ENCODE measurements around the gene SMPDL3B.

The SMPDL3B gene

DNA sequence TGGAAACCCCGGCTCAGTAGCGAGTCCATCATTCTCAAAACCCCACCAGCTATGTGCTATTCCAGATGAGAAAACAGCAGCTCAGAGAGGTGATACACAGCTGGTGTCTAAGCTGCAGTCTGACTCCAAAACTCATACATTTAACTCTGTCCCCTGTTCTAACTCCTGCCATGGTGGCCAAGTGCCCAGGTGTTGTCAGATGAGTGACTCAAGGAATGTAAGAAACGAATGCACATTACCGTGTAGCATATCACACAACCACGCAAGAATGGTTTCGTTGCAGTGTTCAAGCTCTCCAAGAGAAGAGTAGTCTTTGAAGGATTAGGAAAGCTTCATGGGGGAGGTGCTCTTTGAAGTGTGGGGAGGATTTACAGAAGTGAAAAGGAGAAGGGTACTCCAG, 20.3 kb downstream of the SMPDL3B start:
- Histone ChIP-seq H3K27ac (ENCODE audit: low read depth, low read length, poor library complexity, severe bottlenecking) (no peak overlapping the region), H3K4me2 (ENCODE audit: low read length) (no peak overlapping the region), H3K36me3 (ENCODE audit: insufficient read depth, low read length) (no peaks in the 10 kb centered on the region), H3K9me3 (ENCODE audit: low read length) (no peaks in the 10 kb centered on the region), H2AFZ (ENCODE audit: low read length) (no peak overlapping the region), H3K27me3 (ENCODE audit: insufficient read depth, low read length) (no peaks in the 10 kb centered on the region), H3F3A (ENCODE audit: insufficient read depth, low read length) (no peaks in the 10 kb centered on the region), H3K9ac (ENCODE audit: low read length) (no peak overlapping the region), H3K79me2 (ENCODE audit: insufficient read depth, low read length) (no peaks in the 10 kb centered on the region), H4K20me1 (ENCODE audit: insufficient read depth, low read length) (no peaks in the 10 kb centered on the region), H3K4me3 (ENCODE audit: low read depth, low read length, poor library complexity, severe bottlenecking) (no peak overlapping the region), H3K4me1 (ENCODE audit: insufficient read depth, low read length, severe bottlenecking) (peaks cover 8% of the 10 kb centered on the region), H3K9me2 (ENCODE audit: low read depth, low read length) (no peaks in the 10 kb centered on the region)
- TF ChIP-seq, protein P1, sequence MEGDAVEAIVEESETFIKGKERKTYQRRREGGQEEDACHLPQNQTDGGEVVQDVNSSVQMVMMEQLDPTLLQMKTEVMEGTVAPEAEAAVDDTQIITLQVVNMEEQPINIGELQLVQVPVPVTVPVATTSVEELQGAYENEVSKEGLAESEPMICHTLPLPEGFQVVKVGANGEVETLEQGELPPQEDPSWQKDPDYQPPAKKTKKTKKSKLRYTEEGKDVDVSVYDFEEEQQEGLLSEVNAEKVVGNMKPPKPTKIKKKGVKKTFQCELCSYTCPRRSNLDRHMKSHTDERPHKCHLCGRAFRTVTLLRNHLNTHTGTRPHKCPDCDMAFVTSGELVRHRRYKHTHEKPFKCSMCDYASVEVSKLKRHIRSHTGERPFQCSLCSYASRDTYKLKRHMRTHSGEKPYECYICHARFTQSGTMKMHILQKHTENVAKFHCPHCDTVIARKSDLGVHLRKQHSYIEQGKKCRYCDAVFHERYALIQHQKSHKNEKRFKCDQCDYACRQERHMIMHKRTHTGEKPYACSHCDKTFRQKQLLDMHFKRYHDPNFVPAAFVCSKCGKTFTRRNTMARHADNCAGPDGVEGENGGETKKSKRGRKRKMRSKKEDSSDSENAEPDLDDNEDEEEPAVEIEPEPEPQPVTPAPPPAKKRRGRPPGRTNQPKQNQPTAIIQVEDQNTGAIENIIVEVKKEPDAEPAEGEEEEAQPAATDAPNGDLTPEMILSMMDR (IDR thresholded peaks at IDR 0.05; ENCODE audit: low read length): no peak
- TF ChIP-seq EZH2 (IDR thresholded peaks at IDR 0.05; ENCODE audit: borderline replicate concordance, low read length): no peak

DNA sequence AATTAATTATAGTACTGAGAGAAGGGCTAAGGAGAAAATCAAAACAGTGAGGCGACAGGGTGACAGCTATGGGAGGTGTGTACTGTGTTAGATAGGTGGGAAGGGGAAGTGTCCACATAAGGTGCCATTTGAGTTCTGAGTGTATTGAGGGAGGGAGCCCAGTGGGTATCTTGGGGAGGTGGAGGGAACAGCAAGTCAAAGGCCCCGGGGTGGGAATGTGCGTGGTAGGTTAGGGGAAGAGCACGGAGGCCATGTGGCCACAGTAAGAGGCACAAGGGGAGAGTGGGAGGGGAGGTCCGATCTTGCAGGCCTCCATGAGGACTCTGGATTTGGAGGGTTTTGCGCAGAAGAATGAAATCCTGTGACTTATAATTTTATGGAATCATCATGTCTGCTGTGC, 22.0 kb downstream of the SMPDL3B start:
- no peak overlapping the region for H3K27ac ChIP-seq (ENCODE audit: low read depth, low read length, poor library complexity, severe bottlenecking)
- no peak overlapping the region for H3K4me2 ChIP-seq (ENCODE audit: low read length)
- no peaks in the 10 kb centered on the region for H3F3A ChIP-seq (ENCODE audit: insufficient read depth, low read length)
- no peaks in the 10 kb centered on the region for H3K36me3 ChIP-seq (ENCODE audit: insufficient read depth, low read length)
- TF ChIP-seq, protein P1 (IDR thresholded peaks at IDR 0.05; ENCODE audit: low read length): no peak
- no peak for TF ChIP-seq EZH2 (IDR thresholded peaks at IDR 0.05; ENCODE audit: borderline replicate concordance, low read length)
- no peaks in the 10 kb centered on the region for H4K20me1 ChIP-seq (ENCODE audit: insufficient read depth, low read length)
- no peaks in the 10 kb centered on the region for H3K9me3 ChIP-seq (ENCODE audit: low read length)
- no peaks in the 10 kb centered on the region for H3K79me2 ChIP-seq (ENCODE audit: insufficient read depth, low read length)
- peaks cover 20% of the 10 kb centered on the region for H3K4me1 ChIP-seq (ENCODE audit: insufficient read depth, low read length, severe bottlenecking)
- no peak overlapping the region for H3K9ac ChIP-seq (ENCODE audit: low read length)
- H3K27me3 ChIP-seq (ENCODE audit: insufficient read depth, low read length): no peaks in the 10 kb centered on the region
- H3K9me2 ChIP-seq (ENCODE audit: low read depth, low read length): no peaks in the 10 kb centered on the region
- H3K4me3 ChIP-seq (ENCODE audit: low read depth, low read length, poor library complexity, severe bottlenecking): no peak overlapping the region
- no peak overlapping the region for H2AFZ ChIP-seq (ENCODE audit: low read length)

DNA sequence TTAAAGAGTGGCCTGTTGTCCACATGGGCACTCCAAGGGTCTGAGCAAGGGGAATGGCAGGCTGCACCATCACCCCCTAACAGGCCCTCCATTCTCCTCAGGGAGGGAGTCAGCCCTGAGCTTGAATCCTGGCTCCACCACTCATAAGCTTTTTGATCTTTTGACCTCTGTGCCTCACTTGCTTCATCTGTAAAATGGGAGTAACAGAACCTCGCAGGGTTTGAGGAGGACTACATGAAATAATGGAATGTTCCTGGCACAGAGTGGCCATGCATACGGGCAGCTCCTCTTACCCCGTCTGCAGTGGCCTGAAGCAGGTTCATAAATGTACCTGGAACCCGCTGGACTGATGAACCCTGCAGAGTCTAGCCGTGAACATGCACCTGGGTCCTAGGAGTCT, 22.9 kb downstream of the SMPDL3B start:
- Histone ChIP-seq H3K27ac (ENCODE audit: low read depth, low read length, poor library complexity, severe bottlenecking) (no peak overlapping the region), H3K9me2 (ENCODE audit: low read depth, low read length) (no peaks in the 10 kb centered on the region), H3K4me3 (ENCODE audit: low read depth, low read length, poor library complexity, severe bottlenecking) (no peak overlapping the region), H3K27me3 (ENCODE audit: insufficient read depth, low read length) (no peaks in the 10 kb centered on the region), H3K9ac (ENCODE audit: low read length) (no peak overlapping the region), H3K9me3 (ENCODE audit: low read length) (no peaks in the 10 kb centered on the region), H3K4me1 (ENCODE audit: insufficient read depth, low read length, severe bottlenecking) (peaks cover 20% of the 10 kb centered on the region), H3K79me2 (ENCODE audit: insufficient read depth, low read length) (no peaks in the 10 kb centered on the region), H2AFZ (ENCODE audit: low read length) (no peak overlapping the region), H3K36me3 (ENCODE audit: insufficient read depth, low read length) (no peaks in the 10 kb centered on the region), H3F3A (ENCODE audit: insufficient read depth, low read length) (no peaks in the 10 kb centered on the region), H4K20me1 (ENCODE audit: insufficient read depth, low read length) (no peaks in the 10 kb centered on the region), H3K4me2 (ENCODE audit: low read length) (no peak overlapping the region)
- no peak for TF ChIP-seq EZH2 (IDR thresholded peaks at IDR 0.05; ENCODE audit: borderline replicate concordance, low read length)
- TF ChIP-seq, protein P1 (IDR thresholded peaks at IDR 0.05; ENCODE audit: low read length): no peak

Measured in OCI-LY1 (cell line).